Activated B cell treated with CpG ODN at 0.5 μM for 24 hours (primary cell): ENCODE results near the gene ATG4D. TPM values are rescaled to one million over a fixed set of nuclear protein-coding genes. Genes with fewer than 3 reads are reported as not detected.
"Not testable (repeated sequence)": the region's sequence is repeated elsewhere in the genome, so short reads cannot be mapped to it uniquely, and the experiment has no call there.

ENCODE experiments used
- ATAC-seq: fragments of 200-7000 bp; cut with Tn5 transposase; one replicate; pipeline ENCODE4 v1.10.0; 2021; ENCODE audit warnings: low read depth, mild to moderate bottlenecking, moderate library complexity
- CTCF ChIA-PET: fragments of 350-600 bp; sonication (Branson Sonifier 250); formaldehyde crosslinking; loops from one replicate; lab custom pipeline; 2021; ENCODE audit warnings: antibody characterized with exemption; lab: Charles Lee
- POLR2A ChIA-PET: fragments of 350-600 bp; sonication (Branson Sonifier 250); formaldehyde crosslinking; loops from one replicate; lab custom pipeline; 2021; ENCODE audit warnings: antibody characterized with exemption; lab: Charles Lee
- DNase-seq: peaks from one replicate; pipeline ENCODE4 v3.0.0; 2022
- H3K27ac Mint-ChIP-seq: one replicate; pipeline ENCODE4 v1.8.0; 2020; ENCODE audit warnings: mixed read lengths
- H3K27me3 Mint-ChIP-seq: one replicate; pipeline ENCODE4 v1.8.0; 2021; ENCODE audit warnings: mixed read lengths
- H3K36me3 Mint-ChIP-seq: one replicate; pipeline ENCODE4 v1.8.0; 2021; ENCODE audit warnings: low read depth, mixed read lengths
- H3K4me1 Mint-ChIP-seq: one replicate; pipeline ENCODE4 v1.8.0; 2021; ENCODE audit warnings: mixed read lengths
- H3K4me3 Mint-ChIP-seq: one replicate; pipeline ENCODE4 v1.8.0; 2020; ENCODE audit warnings: mild to moderate bottlenecking, mixed read lengths
- H3K9me3 Mint-ChIP-seq: one replicate; pipeline ENCODE4 v1.8.0; 2020; ENCODE audit warnings: mixed read lengths
- CTCF ChIP-seq: fragments of 200-600 bp; IDR thresholded peaks from one replicate; pipeline ENCODE4 v1.8.0; 2022; ENCODE audit warnings: antibody characterized with exemption, mild to moderate bottlenecking
- intact Hi-C: fragments of 100-400 bp; cut with micrococcal nuclease; formaldehyde crosslinking; loops from one replicate; pipeline ENCODE4 v1.15.1; 2024
- total RNA-seq: library from RNA; stranded (reverse); gene quantifications from 2 replicates; pipeline ENCODE4 v1.2.3, GENCODE V29; 2022

The ATG4D gene
- total RNA-seq, 1 donor from 2014 or later = 39.1 TPM

GRCh38 chr19:10550336-10550735 is 6.6 kb downstream of the ATG4D start:
- Mint-ChIP-seq H3K27me3 (no peaks in the 10 kb centered on the region), H3K36me3 (peaks cover 63% of the 10 kb centered on the region), H3K27ac (no peak overlapping the region), H3K4me1 (peaks cover 33% of the 10 kb centered on the region), H3K4me3 (no peak overlapping the region), H3K9me3 (no peaks in the 10 kb centered on the region)
- TF ChIP-seq CTCF = no peak
- intact Hi-C loops = no loop called here
- DNase-seq (no peak), ATAC-seq (no peak)
- POLR2A ChIA-PET = no interaction called here
- CTCF ChIA-PET = no interaction called here

DNA sequence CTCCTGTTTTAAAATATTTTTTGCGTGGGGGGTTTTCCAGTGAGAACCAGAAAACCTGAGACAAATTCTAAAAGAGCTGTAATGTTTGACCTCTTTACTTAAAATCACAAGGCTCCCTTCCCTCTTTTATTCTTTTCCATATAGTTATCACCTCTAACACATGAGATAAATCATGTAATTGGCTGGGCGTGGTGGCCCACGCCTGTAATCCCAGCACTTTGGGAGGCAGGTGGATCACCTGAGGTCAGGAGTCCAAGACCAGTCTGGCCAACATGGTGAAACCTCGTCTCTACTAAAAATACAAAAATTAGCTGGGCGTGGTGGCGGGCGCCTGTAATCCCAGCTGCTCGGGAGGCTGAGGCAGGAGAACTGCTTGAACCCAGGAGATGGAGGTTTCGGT is 7.3 kb downstream of the ATG4D start:
- not testable (repeated sequence) for DNase-seq, H3K27ac Mint-ChIP-seq, H3K9me3 Mint-ChIP-seq

DNA sequence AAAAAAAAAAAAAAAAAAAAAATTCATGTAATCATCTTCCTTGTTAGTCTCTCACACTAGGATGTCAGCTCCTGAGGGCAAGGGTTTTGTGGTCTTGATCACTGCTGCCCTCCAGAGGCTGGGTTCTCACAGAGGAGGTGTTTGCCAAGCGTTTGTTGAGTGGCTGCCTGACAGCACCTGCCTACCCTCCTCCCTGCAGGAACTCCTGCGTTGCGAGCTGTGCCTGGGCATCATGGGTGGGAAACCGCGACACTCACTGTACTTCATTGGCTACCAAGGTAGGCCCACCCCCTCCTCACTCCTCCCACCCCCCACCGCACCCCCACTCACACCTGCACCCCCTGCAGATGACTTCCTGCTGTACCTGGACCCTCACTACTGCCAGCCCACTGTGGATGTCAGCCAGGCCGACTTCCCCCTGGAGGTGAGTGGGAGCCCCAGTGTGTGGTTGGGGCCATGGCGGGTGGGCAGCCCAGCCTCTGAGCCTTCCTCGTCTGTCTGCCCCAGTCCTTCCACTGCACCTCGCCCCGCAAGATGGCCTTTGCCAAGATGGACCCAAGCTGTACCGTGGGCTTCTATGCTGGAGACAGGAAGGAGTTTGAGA is 8.1 kb downstream of the ATG4D start:
- DNase-seq (no peak), ATAC-seq (no peak)
- H3K27ac Mint-ChIP-seq = peak overlapping the region; percentile 56
- intact Hi-C loops = no loop called here
- H3K36me3 Mint-ChIP-seq = peaks cover 72% of the 10 kb centered on the region
- peaks cover 38% of the 10 kb centered on the region for H3K4me1 Mint-ChIP-seq
- no peak for TF ChIP-seq CTCF
- CTCF ChIA-PET = no interaction called here
- no peak overlapping the region for H3K4me3 Mint-ChIP-seq
- H3K27me3 Mint-ChIP-seq = no peaks in the 10 kb centered on the region
- H3K9me3 Mint-ChIP-seq = no peaks in the 10 kb centered on the region
- POLR2A ChIA-PET = interaction anchor here (0.5 to 0.9 kb wide), 4 partner anchors 10 to 86 kb away, joined by 3 to 7 read pairs (median 6); partner anchors contain the start of gene KRI1

More for the DNA sequence above, 7.3 kb downstream of the ATG4D start:
- ATAC-seq, H3K27me3 Mint-ChIP-seq, intact Hi-C loops, H3K4me3 Mint-ChIP-seq, CTCF ChIA-PET: not testable (repeated sequence)
- Mint-ChIP-seq H3K36me3 (peaks cover 69% of the 10 kb centered on the region), H3K4me1 (peaks cover 37% of the 10 kb centered on the region)
- POLR2A ChIA-PET = interaction anchor here (0.5 to 0.9 kb wide), 3 partner anchors 9 to 47 kb away, joined by 4 to 7 read pairs (median 7); partner anchors contain the start of gene KRI1

DNA sequence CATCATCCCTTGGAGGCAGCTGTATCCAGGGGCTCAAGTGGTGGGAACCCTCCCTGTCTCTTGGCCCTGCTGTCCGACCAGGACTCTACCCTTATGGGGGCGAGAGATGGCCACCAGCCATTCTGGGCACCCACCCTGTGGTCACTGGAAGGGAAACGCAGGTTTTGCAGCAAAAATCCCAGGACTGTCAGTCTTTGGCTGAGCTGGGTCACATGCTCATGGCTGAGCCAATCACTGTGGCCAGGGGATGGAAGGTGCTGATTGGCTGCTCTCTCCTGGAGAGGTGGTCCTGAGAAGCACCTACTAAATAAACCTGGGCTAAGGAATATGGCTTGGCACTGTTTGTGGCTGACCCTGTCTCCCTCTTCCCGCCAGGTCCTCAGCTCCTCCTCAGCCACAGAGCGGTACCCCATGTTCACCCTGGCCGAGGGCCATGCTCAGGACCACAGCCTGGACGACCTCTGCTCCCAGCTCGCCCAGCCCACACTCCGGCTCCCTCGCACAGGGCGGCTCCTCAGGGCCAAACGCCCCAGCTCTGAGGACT is 8.9 kb downstream of the ATG4D start:
- ChIA-PET POLR2A (interaction anchor here (1.0 to 3.1 kb wide), 4 partner anchors 9 to 101 kb away, joined by 3 to 46 read pairs (median 10); partner anchors contain the start of genes ATG4D and KRI1), CTCF (interaction anchor here (1.0 to 1.4 kb wide), 2 partner anchors 10 to 14 kb away, joined by 3 to 9 read pairs; partner anchors contain the start of gene KRI1)
- peaks cover 72% of the 10 kb centered on the region for H3K36me3 Mint-ChIP-seq
- no peak overlapping the region for H3K4me3 Mint-ChIP-seq
- no peaks in the 10 kb centered on the region for H3K9me3 Mint-ChIP-seq
- no peak for TF ChIP-seq CTCF
- H3K27ac Mint-ChIP-seq = peak overlapping the region; percentile 92
- intact Hi-C loops = no loop called here
- H3K27me3 Mint-ChIP-seq = no peaks in the 10 kb centered on the region
- DNase-seq = no peak
- no peak for ATAC-seq
- H3K4me1 Mint-ChIP-seq = peaks cover 38% of the 10 kb centered on the region

GRCh38 chr19:10553087-10553667 is 9.5 kb downstream of the ATG4D start:
- ChIA-PET CTCF (interaction anchor here (0.6 to 1.6 kb wide), 6 partner anchors 10 to 92 kb away, joined by 3 to 9 read pairs (median 4); partner anchors contain the start of gene KRI1), POLR2A (interaction anchor here (0.5 to 3.1 kb wide), 10 partner anchors 10 to 1482 kb away, joined by 3 to 46 read pairs (median 3); partner anchors contain the start of genes ATG4D, KRI1 and ZNF433)
- Mint-ChIP-seq H3K9me3 (no peaks in the 10 kb centered on the region), H3K36me3 (peaks cover 76% of the 10 kb centered on the region), H3K4me3 (peak overlapping the region; percentile 4), H3K27ac (peak overlapping the region; percentile 92), H3K27me3 (no peaks in the 10 kb centered on the region), H3K4me1 (peaks cover 38% of the 10 kb centered on the region)
- ATAC-seq (peak; percentile 8), DNase-seq (no peak)
- intact Hi-C loops = no loop called here
- TF ChIP-seq CTCF = no peak
